Endothelial cell of umbilical vein (primary cell): ENCODE measurements around the gene OLFML2B. TPM values are rescaled to one million over a fixed set of nuclear protein-coding genes. Genes with fewer than 3 reads are reported as not detected.

Experiments used
- BruUV-seq: library from RNA; stranded (reverse); fragments of 400-500 nt; replicated peaks from 2 replicates; lab custom pipeline; 2021; lab: Mats Ljungman, UMichigan
- CTCF ChIA-PET: fragments of 300-600, 350-600 bp; sonication (Branson Sonifier 250); formaldehyde crosslinking; loops from one replicate; lab custom pipeline; 2021; ENCODE audit warnings: antibody characterized with exemption, inconsistent platforms; lab: Charles Lee
- POLR2A ChIA-PET: fragments of 300-600, 350-600 bp; sonication (Branson Sonifier 250); formaldehyde crosslinking; loops from one replicate; lab custom pipeline; 2021; ENCODE audit warnings: antibody characterized with exemption, inconsistent platforms; lab: Charles Lee
- DNase-seq: peaks from one replicate; pipeline ENCODE4 v3.0.0-alpha.2; 2011; ENCODE audit warnings: low read depth, low spot score
- FAIRE-seq: peaks from 2 replicates; lab custom pipeline; 2011; peaks lifted over from hg19 to GRCh38; lab: Jason Lieb, UNC
- H2AFZ ChIP-seq: 2 replicates; pipeline ENCODE4 v1.6.0; 2012; ENCODE audit warnings: low read depth, low read length, control low read depth, inconsistent platforms
- H3K27ac ChIP-seq: 2 replicates; pipeline ENCODE4 v1.5.1; 2011; ENCODE audit warnings: low read depth, mild to moderate bottlenecking, control low read depth, low read length, moderate library complexity; ENCODE audit not compliant: insufficient read depth
- H3K27me3 ChIP-seq, 2 experiments: 2 replicates each; pipeline versions ENCODE4 v1.6.0 to v1.6.1; 2011; ENCODE audit warnings: low read length in 2 of 2, mixed read lengths in 1 of 2; ENCODE audit not compliant: control insufficient read depth in 2 of 2, insufficient read depth in 2 of 2
- H3K36me3 ChIP-seq, 2 experiments: 2 replicates in 1 of 2; 3 replicates in 1 of 2; pipeline ENCODE4 v1.5.1; 2011; ENCODE audit warnings: low read length in 2 of 2, mild to moderate bottlenecking in 1 of 2, moderate library complexity in 1 of 2; ENCODE audit not compliant: control insufficient read depth in 2 of 2, insufficient read depth in 2 of 2; ENCODE audit errors: extremely low read depth in 1 of 2
- H3K4me1 ChIP-seq: 3 replicates; pipeline ENCODE4 v1.5.1; 2011; ENCODE audit warnings: mild to moderate bottlenecking, low read length; ENCODE audit not compliant: control insufficient read depth, insufficient read depth; ENCODE audit errors: extremely low read depth
- H3K4me2 ChIP-seq: 2 replicates; pipeline ENCODE4 v1.6.1; 2011; ENCODE audit warnings: low read length, control low read depth, mixed read lengths; ENCODE audit not compliant: insufficient read depth
- H3K4me3 ChIP-seq, 3 experiments: fragments of 200-600 bp in 1 of 3; sonication (generic), shearing (Covaris generic) in 1 of 3; replicated peaks in 1 of 3; 2 replicates each; pipeline ENCODE4 v1.5.1; 2011 to 2016; ENCODE audit warnings: control low read depth in 3 of 3, low read length in 3 of 3, mild to moderate bottlenecking in 2 of 3, inconsistent platforms in 1 of 3, low read depth in 1 of 3, moderate library complexity in 1 of 3; ENCODE audit not compliant: insufficient read depth in 1 of 3
- H3K79me2 ChIP-seq: 2 replicates; pipeline ENCODE4 v1.6.0; 2012; ENCODE audit warnings: low read length, inconsistent platforms; ENCODE audit not compliant: control insufficient read depth, insufficient read depth
- H3K9ac ChIP-seq: replicated peaks from 2 replicates; pipeline ENCODE3; 2011; ENCODE audit warnings: low read length, control low read depth; ENCODE audit not compliant: insufficient read depth; ENCODE audit errors: extremely low read depth
- H3K9me1 ChIP-seq: replicated peaks from 3 replicates; pipeline ENCODE4 v1.6.0; 2011; ENCODE audit warnings: mild to moderate bottlenecking, low read length; ENCODE audit not compliant: control insufficient read depth, insufficient read depth; ENCODE audit errors: extremely low read depth
- H3K9me3 ChIP-seq: replicated peaks from 2 replicates; pipeline ENCODE4 v1.5.1; 2012; ENCODE audit warnings: low read length, inconsistent platforms; ENCODE audit not compliant: control insufficient read depth, insufficient read depth
- H4K20me1 ChIP-seq: replicated peaks from 2 replicates; pipeline ENCODE3; 2011; ENCODE audit warnings: mild to moderate bottlenecking, low read length; ENCODE audit not compliant: control insufficient read depth, insufficient read depth; ENCODE audit errors: extremely low read depth
- EZH2 ChIP-seq: IDR thresholded peaks from 2 replicates; pipeline ENCODE4 v1.6.1; 2012; ENCODE audit warnings: borderline replicate concordance, low read depth, mild to moderate bottlenecking, moderate library complexity, low read length, inconsistent platforms; ENCODE audit not compliant: severe bottlenecking
- FOS ChIP-seq: IDR thresholded peaks from 2 replicates; pipeline ENCODE4 v1.6.1; 2011; ENCODE audit warnings: mild to moderate bottlenecking, low read length, moderate library complexity, borderline replicate concordance; ENCODE audit not compliant: insufficient read depth
- GATA2 ChIP-seq: IDR thresholded peaks from 2 replicates; pipeline ENCODE4 v1.7.0; 2011; ENCODE audit warnings: low read depth, mild to moderate bottlenecking, moderate library complexity, mixed read lengths, low read length; ENCODE audit not compliant: insufficient read length, insufficient read depth
- JUN ChIP-seq: IDR thresholded peaks from 2 replicates; pipeline ENCODE4 v1.6.1; 2011; ENCODE audit warnings: borderline replicate concordance, low read depth; ENCODE audit not compliant: insufficient read length, insufficient read depth
- MYC ChIP-seq: IDR thresholded peaks from one replicate; pipeline ENCODE4 v1.6.1; 2011; ENCODE audit warnings: mild to moderate bottlenecking, low read depth, low read length
- POLR2A ChIP-seq: IDR thresholded peaks from 2 replicates; pipeline ENCODE4 v1.6.1; 2012; ENCODE audit warnings: low read depth, mild to moderate bottlenecking, control low read depth, low read length
- POLR2AphosphoS5 ChIP-seq: IDR thresholded peaks from 2 replicates; pipeline ENCODE4 v1.6.1; 2012; ENCODE audit warnings: low read depth, mild to moderate bottlenecking, control low read depth, low read length, moderate library complexity; ENCODE audit not compliant: insufficient read depth
- dilution Hi-C: fragments of 300-500 bp; cut with MboI; formaldehyde crosslinking; loops from one replicate; pipeline ENCODE4 v1.15.0; 2019; ENCODE audit warnings: low sequenced_read_pairs; ENCODE audit not compliant: extremely low pct_ligation_motif_present
- intact Hi-C: fragments of 100-400 bp; cut with micrococcal nuclease; formaldehyde crosslinking; loops from one replicate; pipeline ENCODE4 v1.10.0; 2022
- polyA plus RNA-seq, 4 experiments: library from polyadenylated mRNA; depleted of rRNA in 3 of 4; stranded (reverse) in 3 of 4; unstranded in 1 of 4; fragments of >200 nt; gene quantifications; 2 replicates each; pipeline versions ENCODE4 v1.2.1 to v1.2.3, GENCODE V29; 2011 to 2012; ENCODE audit warnings: missing spikeins in 1 of 4
- total RNA-seq: library from RNA; stranded (reverse); gene quantifications from 2 replicates; pipeline ENCODE4 v1.2.3, GENCODE V29; 2021
- TF ChIP-seq, protein P1 (sequence below): IDR thresholded peaks from 2 replicates; pipeline ENCODE4 v1.6.1; 2011; ENCODE audit not compliant: insufficient read depth, insufficient read length
- TF ChIP-seq, protein P2 (sequence below), 2 donors: IDR thresholded peaks; 1 replicate in 1 of 2; 2 replicates in 1 of 2; pipeline ENCODE4 v1.5.1; 2011; ENCODE audit warnings: low read length in 2 of 2, mild to moderate bottlenecking in 2 of 2, moderate library complexity in 2 of 2, control low read depth in 1 of 2, inconsistent platforms in 1 of 2, low read depth in 1 of 2; ENCODE audit not compliant: insufficient read depth in 1 of 2; ENCODE audit errors: extremely low read depth in 1 of 2

OLFML2B gene
- total and polyA plus RNA-seq, 2 donors (not counting 3 experiments of a cell fraction or from before 2014, with no cell fraction given): 0.58 to 0.62 TPM

GRCh38 chr1:161987872-161988271, 35.8 kb downstream of the OLFML2B start:
- H3K27me3 ChIP-seq: peaks cover 12 to 16% of the 10 kb centered on the region in 2 experiments
- DNase-seq (no peak), FAIRE-seq (no peak)
- H3K9ac ChIP-seq: no peak overlapping the region
- H3K79me2 ChIP-seq: no peaks in the 10 kb centered on the region
- H3K4me2 ChIP-seq: no peak overlapping the region
- TF ChIP-seq GATA2 (no peak), POLR2AphosphoS5 (no peak), MYC (no peak), EZH2 (no peak), FOS (no peak), POLR2A (no peak), JUN (no peak)
- TF ChIP-seq, protein P1, sequence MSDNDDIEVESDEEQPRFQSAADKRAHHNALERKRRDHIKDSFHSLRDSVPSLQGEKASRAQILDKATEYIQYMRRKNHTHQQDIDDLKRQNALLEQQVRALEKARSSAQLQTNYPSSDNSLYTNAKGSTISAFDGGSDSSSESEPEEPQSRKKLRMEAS: no peak
- TF ChIP-seq, protein P2, sequence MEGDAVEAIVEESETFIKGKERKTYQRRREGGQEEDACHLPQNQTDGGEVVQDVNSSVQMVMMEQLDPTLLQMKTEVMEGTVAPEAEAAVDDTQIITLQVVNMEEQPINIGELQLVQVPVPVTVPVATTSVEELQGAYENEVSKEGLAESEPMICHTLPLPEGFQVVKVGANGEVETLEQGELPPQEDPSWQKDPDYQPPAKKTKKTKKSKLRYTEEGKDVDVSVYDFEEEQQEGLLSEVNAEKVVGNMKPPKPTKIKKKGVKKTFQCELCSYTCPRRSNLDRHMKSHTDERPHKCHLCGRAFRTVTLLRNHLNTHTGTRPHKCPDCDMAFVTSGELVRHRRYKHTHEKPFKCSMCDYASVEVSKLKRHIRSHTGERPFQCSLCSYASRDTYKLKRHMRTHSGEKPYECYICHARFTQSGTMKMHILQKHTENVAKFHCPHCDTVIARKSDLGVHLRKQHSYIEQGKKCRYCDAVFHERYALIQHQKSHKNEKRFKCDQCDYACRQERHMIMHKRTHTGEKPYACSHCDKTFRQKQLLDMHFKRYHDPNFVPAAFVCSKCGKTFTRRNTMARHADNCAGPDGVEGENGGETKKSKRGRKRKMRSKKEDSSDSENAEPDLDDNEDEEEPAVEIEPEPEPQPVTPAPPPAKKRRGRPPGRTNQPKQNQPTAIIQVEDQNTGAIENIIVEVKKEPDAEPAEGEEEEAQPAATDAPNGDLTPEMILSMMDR (IDR thresholded peaks at IDR 0.05; ENCODE audit: extremely low read depth in 1 of 2, insufficient read depth in 1 of 2, low read depth in 1 of 2, low read length in 2 of 2): no peak
- H3K4me1 ChIP-seq: no peaks in the 10 kb centered on the region
- H3K27ac ChIP-seq: no peak overlapping the region
- BruUV-seq: no TSS peak
- CTCF ChIA-PET: interaction anchor here (0.7 kb wide), 1 partner anchor 12 kb away, joined by 3 read pairs; no protein-coding TSS in a partner anchor
- H3K9me3 ChIP-seq: no peaks in the 10 kb centered on the region
- dilution Hi-C loops (no loop called here), intact Hi-C loops (no loop called here)
- H3K4me3 ChIP-seq: no peak overlapping the region
- no peaks in the 10 kb centered on the region for H3K36me3 ChIP-seq
- POLR2A ChIA-PET: no interaction called here
- no peaks in the 10 kb centered on the region for H4K20me1 ChIP-seq
- no peak overlapping the region for H2AFZ ChIP-seq
- H3K9me1 ChIP-seq: no peaks in the 10 kb centered on the region
